GM12878 (cell line): Measurements from ENCODE around the gene MELTF. TPM values are rescaled to one million over a fixed set of nuclear protein-coding genes. Genes with fewer than 3 reads are reported as not detected.

Experiments used
- BACH1 ChIP-seq: fragments of 450-650 bp; IDR thresholded peaks from 2 replicates; pipeline ENCODE4 v1.6.1; 2017; ENCODE audit warnings: mild to moderate bottlenecking, borderline replicate concordance
- CBX3 ChIP-seq: fragments of 200-600 bp; sonication (generic); IDR thresholded peaks from 2 replicates; pipeline ENCODE4 v1.6.1; 2016; ENCODE audit warnings: low read depth, borderline replicate concordance
- CHD4 ChIP-seq: fragments of 200-600 bp; sonication (generic); IDR thresholded peaks from 2 replicates; pipeline ENCODE4 v1.6.1; 2016; ENCODE audit warnings: mild to moderate bottlenecking
- E2F4 ChIP-seq: IDR thresholded peaks from 2 replicates; pipeline ENCODE4 v1.6.1; 2012; ENCODE audit warnings: low read depth, low read length, improper control_type of control experiment
- HDAC2 ChIP-seq: fragments of 200-600 bp; sonication (generic); IDR thresholded peaks from 2 replicates; pipeline ENCODE4 v1.6.1; 2017
- IRF4 ChIP-seq: IDR thresholded peaks from 2 replicates; pipeline ENCODE4 v1.6.1; 2011; ENCODE audit warnings: low read depth, low read length
- KDM1A ChIP-seq: fragments of 200-600 bp; sonication (generic); IDR thresholded peaks from 2 replicates; pipeline ENCODE4 v1.6.1; 2016; ENCODE audit warnings: borderline replicate concordance
- NR2F1 ChIP-seq: fragments of 450-650 bp; conservative IDR thresholded peaks from 2 replicates; pipeline ENCODE4 v1.6.1; 2017; ENCODE audit warnings: mild to moderate bottlenecking
- POLR2AphosphoS5 ChIP-seq: IDR thresholded peaks from 2 replicates; pipeline ENCODE4 v1.6.1; 2011; ENCODE audit warnings: mild to moderate bottlenecking, low read length, inconsistent platforms
- POU2F2 ChIP-seq: IDR thresholded peaks from 3 replicates; pipeline ENCODE4 v1.6.1; 2011; ENCODE audit warnings: low read depth, mild to moderate bottlenecking, low read length, borderline replicate concordance
- SIN3A ChIP-seq: IDR thresholded peaks from 2 replicates; pipeline ENCODE4 v1.6.1; 2012; ENCODE audit warnings: low read depth, low read length, improper control_type of control experiment
- TAF1 ChIP-seq: IDR thresholded peaks from 2 replicates; pipeline ENCODE4 v1.6.1; 2011; ENCODE audit warnings: mild to moderate bottlenecking, low read depth, low read length, borderline replicate concordance
- YY1 ChIP-seq: IDR thresholded peaks from 2 replicates; pipeline ENCODE4 v1.6.1; 2011; ENCODE audit warnings: low read depth, mild to moderate bottlenecking, low read length
- ZBED1 ChIP-seq: IDR thresholded peaks from 2 replicates; pipeline ENCODE4 v1.6.1; 2016; ENCODE audit warnings: borderline replicate concordance
- ZBTB11 ChIP-seq: fragments of 450-650 bp; formaldehyde crosslinking; IDR thresholded peaks from 2 replicates; pipeline ENCODE4 v1.5.0; 2022; ENCODE audit warnings: mild to moderate bottlenecking, missing genetic modification characterization
- ZBTB40 ChIP-seq: fragments of 450-650 bp; IDR thresholded peaks from 2 replicates; pipeline ENCODE4 v1.6.1; 2016; ENCODE audit warnings: mild to moderate bottlenecking, moderate library complexity, borderline replicate concordance
- ZNF274 ChIP-seq: IDR thresholded peaks from one replicate; pipeline ENCODE4 v1.8.0; 2011; ENCODE audit not compliant: insufficient read length, insufficient read depth
- ZNF384 ChIP-seq: IDR thresholded peaks from 2 replicates; pipeline ENCODE4 v1.6.1; 2012; ENCODE audit warnings: low read depth, mild to moderate bottlenecking, low read length, improper control_type of control experiment, borderline replicate concordance
- polyA plus RNA-seq, 11 experiments: library from polyadenylated mRNA; depleted of rRNA in 4 of 11; unstranded in 6 of 11; stranded (reverse) in 5 of 11; fragments of >200 nt; fragmentation: Nextera tagmentation in 4 of 11; fragmentation: Illumina TruSeq in 1 of 11; extraction: Ambion mirVana in 4 of 11; extraction: Trizol in 1 of 11; gene quantifications; 1 replicate in 1 of 11; 2 replicates in 10 of 11; pipeline versions ENCODE4 v1.2.1 to v1.2.3, GENCODE V29; 2011 to 2016; ENCODE audit warnings: inconsistent platforms in 2 of 11, missing spikeins in 2 of 11, low read depth in 1 of 11
- total RNA-seq, 4 experiments: library from RNA; depleted of rRNA in 3 of 4; stranded (reverse); fragments of >200 nt in 3 of 4; fragmentation: Illumina TruSeq in 1 of 4; extraction: Trizol in 1 of 4; gene quantifications; 2 replicates each; pipeline versions ENCODE4 v1.2.1 to v1.2.3, GENCODE V29; 2013 to 2021
- TF ChIP-seq, protein P1 (sequence below): IDR thresholded peaks from 2 replicates; pipeline ENCODE4 v1.6.1; 2012; ENCODE audit warnings: low read depth, low read length, improper control_type of control experiment

MELTF gene
- total and polyA plus RNA-seq, 10 of the 15 experiments (the other 5 are each of a cell fraction or from before 2014, with no cell fraction given): 0.55 to 49.1 (median 11.1) TPM

GRCh38 chr3:197001972-197002700 is 27.5 kb downstream of the MELTF start (continued):
- TF ChIP-seq, protein P1, sequence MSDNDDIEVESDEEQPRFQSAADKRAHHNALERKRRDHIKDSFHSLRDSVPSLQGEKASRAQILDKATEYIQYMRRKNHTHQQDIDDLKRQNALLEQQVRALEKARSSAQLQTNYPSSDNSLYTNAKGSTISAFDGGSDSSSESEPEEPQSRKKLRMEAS: no peak
- TF ChIP-seq YY1: peak; percentile 7; the same call in 1 of the 2 replicates
- no peak for TF ChIP-seq E2F4
- no peak for TF ChIP-seq CBX3
- TF ChIP-seq ZNF384: no peak
- TF ChIP-seq CHD4: no peak
- TF ChIP-seq ZBED1: no peak
- TF ChIP-seq POLR2AphosphoS5: peak; percentile 19; the same call in 1 of the 2 replicates
- TF ChIP-seq TAF1: no peak
- 0 out of 2 replicates have a peak, but pooled peaks have one; percentile 17 for TF ChIP-seq SIN3A
- no peak; the same call in 2 of the 3 replicates for TF ChIP-seq POU2F2
- no peak for TF ChIP-seq KDM1A
- no peak for TF ChIP-seq BACH1
- no peak for TF ChIP-seq HDAC2
- TF ChIP-seq ZBTB11 (CRISPR knock-in tag): no peak
- no peak for TF ChIP-seq IRF4
- no peak for TF ChIP-seq NR2F1
- no peak for TF ChIP-seq ZNF274
- no peak for TF ChIP-seq ZBTB40
